ENCODE results near the gene GPRC6A.
A peak's percentile ranks its signal among the peaks of the same experiment; 100 is the strongest.
"Not testable (repeated sequence)": the region's sequence is repeated elsewhere in the genome, so short reads cannot be mapped to it uniquely, and the experiment has no call there.

GPRC6A gene

GRCh38 chr6:116828983-116829382 lies at the start of gene GPRC6A:
Gene GPRC6A (minus strand): TSS chr6:116829083. CDS start chr6:116829013, 70 bp downstream.
- DNase-seq (ENCODE audit: low spot score): no peak

- DNase-seq (ENCODE audit: low spot score): no peak
Observed at GRCh38 chr6:116877743-116878142, 48.9 kb upstream of the GPRC6A start.

GRCh38 chr6:116876635-116877611 lies 48.0 kb upstream of the GPRC6A start, which contains the start of gene RFX6:
Gene RFX6 (plus strand): TSS chr6:116877242. CDS start chr6:116877276, 34 bp downstream.
- DNase-seq (ENCODE audit: low spot score): peak; percentile 15

- DNase-seq (ENCODE audit: low spot score): no peak
Observed at GRCh38 chr6:116876107-116876506, 47.2 kb upstream of the GPRC6A start.

- no peak for DNase-seq (ENCODE audit: low spot score)
Observed at GRCh38 chr6:116872771-116873170, 43.9 kb upstream of the GPRC6A start.

- DNase-seq (ENCODE audit: low spot score): no peak
Observed at GRCh38 chr6:116866281-116866871, 37.5 kb upstream of the GPRC6A start.

- no peak for DNase-seq (ENCODE audit: low spot score)
Observed at GRCh38 chr6:116859264-116859663, 30.4 kb upstream of the GPRC6A start.

GRCh38 chr6:116858060-116858459 lies 29.2 kb upstream of the GPRC6A start:
- no peak for DNase-seq (ENCODE audit: low spot score)

GRCh38 chr6:116847227-116847626 lies 18.3 kb upstream of the GPRC6A start:
- DNase-seq (ENCODE audit: low spot score): peak; percentile 28

GRCh38 chr6:116842459-116842858 lies 13.6 kb upstream of the GPRC6A start:
- DNase-seq (ENCODE audit: low spot score): no peak

- peak; percentile 13 for DNase-seq (ENCODE audit: low spot score)
Observed at GRCh38 chr6:116840091-116840490, 11.2 kb upstream of the GPRC6A start.

- no peak for DNase-seq (ENCODE audit: low spot score)
Observed at GRCh38 chr6:116836606-116837342, 7.9 kb upstream of the GPRC6A start.

GRCh38 chr6:116834526-116834925 lies 5.6 kb upstream of the GPRC6A start:
- DNase-seq (ENCODE audit: low spot score): not testable (repeated sequence)

GRCh38 chr6:116827561-116828240 lies 1.2 kb downstream of the GPRC6A start:
- no peak for DNase-seq (ENCODE audit: low spot score)

GRCh38 chr6:116816336-116816735 lies 12.5 kb downstream of the GPRC6A start:
- not testable (repeated sequence) for DNase-seq (ENCODE audit: low spot score)

GRCh38 chr6:116812051-116812650 lies 16.7 kb downstream of the GPRC6A start:
- DNase-seq (ENCODE audit: low spot score): no peak

GRCh38 chr6:116801971-116802370 lies 26.9 kb downstream of the GPRC6A start:
- DNase-seq (ENCODE audit: low spot score): no peak

- DNase-seq (ENCODE audit: low spot score): no peak
Observed at GRCh38 chr6:116799945-116800344, 28.9 kb downstream of the GPRC6A start.

- DNase-seq (ENCODE audit: low spot score): no peak
Observed at GRCh38 chr6:116797585-116797984, 31.3 kb downstream of the GPRC6A start.

GRCh38 chr6:116793224-116793623 lies 35.7 kb downstream of the GPRC6A start:
- no peak for DNase-seq (ENCODE audit: low spot score)

GRCh38 chr6:116783852-116784251 lies 45.0 kb downstream of the GPRC6A start:
- DNase-seq (ENCODE audit: low spot score): no peak

All from AG20443 (cell line).